MCF 10A (cell line): ENCODE measurements around the gene IRAK3. TPM values are rescaled to one million over a fixed set of nuclear protein-coding genes. Genes with fewer than 3 reads are reported as not detected.

Source experiments
- BruUV-seq: library from RNA; stranded (reverse); fragments of 400-500 nt; replicated peaks from 2 replicates; lab custom pipeline; 2021; lab: Mats Ljungman, UMichigan
- CTCF ChIA-PET: fragments of 300-600 bp; sonication (Branson Sonifier 250); formaldehyde crosslinking; extraction: SDS; loops from one replicate; lab custom pipeline; 2021; ENCODE audit warnings: antibody characterized with exemption, inconsistent platforms; lab: Yijun Ruan, JAX
- POLR2A ChIA-PET: fragments of 300-600, 350-650 bp; sonication (Branson Sonifier 250); formaldehyde crosslinking; extraction: SDS; loops from one replicate; lab custom pipeline; 2020; ENCODE audit warnings: antibody characterized with exemption, inconsistent platforms; lab: Yijun Ruan, JAX
- DNase-seq: peaks from one replicate; pipeline ENCODE4 v3.0.0-alpha.2; 2018; ENCODE audit not compliant: unreplicated experiment
- H3K27ac Mint-ChIP-seq: one replicate; pipeline ENCODE4 v1.8.0; 2022; ENCODE audit warnings: mild to moderate bottlenecking, low read depth, mixed read lengths; ENCODE audit not compliant: unreplicated experiment
- H3K27me3 Mint-ChIP-seq: one replicate; pipeline ENCODE4 v1.8.0; 2022; ENCODE audit warnings: mixed read lengths; ENCODE audit not compliant: insufficient read depth, unreplicated experiment
- H3K36me3 Mint-ChIP-seq: one replicate; pipeline ENCODE4 v1.8.0; 2022; ENCODE audit warnings: mild to moderate bottlenecking, moderate library complexity, mixed read lengths; ENCODE audit not compliant: insufficient read depth, unreplicated experiment
- H3K4me1 Mint-ChIP-seq: one replicate; pipeline ENCODE4 v1.8.0; 2022; ENCODE audit warnings: mixed read lengths; ENCODE audit not compliant: insufficient read depth, unreplicated experiment
- H3K4me3 Mint-ChIP-seq: one replicate; pipeline ENCODE4 v1.8.0; 2022; ENCODE audit warnings: mild to moderate bottlenecking, moderate library complexity, mixed read lengths; ENCODE audit not compliant: unreplicated experiment
- H3K9me3 Mint-ChIP-seq: one replicate; pipeline ENCODE4 v1.8.0; 2022; ENCODE audit warnings: mixed read lengths; ENCODE audit not compliant: unreplicated experiment
- intact Hi-C: fragments of 100-400 bp; cut with micrococcal nuclease; formaldehyde crosslinking; loops from 2 replicates; pipeline ENCODE4 v1.14.1; 2022
- total RNA-seq: library from RNA; stranded (reverse); gene quantifications from 2 replicates; pipeline ENCODE4 v1.2.3, GENCODE V29; 2022
- TF ChIP-seq, protein P1 (sequence below): fragments of 200-600 bp; IDR thresholded peaks from one replicate; pipeline ENCODE4 v1.8.0; 2022; ENCODE audit warnings: antibody characterized with exemption, mild to moderate bottlenecking; ENCODE audit not compliant: unreplicated experiment

The IRAK3 gene
- total RNA-seq, 1 experiment from 2014 or later: not detected

DNA sequence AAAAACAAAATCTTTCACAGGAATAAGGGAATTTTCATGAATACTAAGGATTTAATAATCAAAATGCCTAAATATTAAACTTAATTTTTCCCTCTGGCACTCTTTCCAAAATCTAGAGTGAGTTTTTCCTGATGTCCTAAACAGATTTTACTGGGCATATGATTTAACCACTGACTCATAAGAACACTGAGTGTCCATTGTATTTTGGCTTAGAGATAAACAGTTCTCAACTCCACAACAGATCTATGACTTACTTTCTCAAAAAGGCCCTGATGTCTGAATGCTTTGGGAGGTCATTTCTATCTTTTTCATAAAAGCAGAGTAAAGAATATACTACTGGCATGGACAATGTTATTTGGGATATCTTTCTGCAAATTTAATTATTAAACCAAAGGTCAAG is 34.2 kb upstream of the IRAK3 start:
- DNase-seq: no peak
- no peaks in the 10 kb centered on the region for H3K9me3 Mint-ChIP-seq
- no peak overlapping the region for H3K4me3 Mint-ChIP-seq
- H3K4me1 Mint-ChIP-seq: peaks cover 13% of the 10 kb centered on the region
- no TSS peak for BruUV-seq
- ChIA-PET POLR2A (no interaction called here), CTCF (no interaction called here)
- TF ChIP-seq, protein P1, sequence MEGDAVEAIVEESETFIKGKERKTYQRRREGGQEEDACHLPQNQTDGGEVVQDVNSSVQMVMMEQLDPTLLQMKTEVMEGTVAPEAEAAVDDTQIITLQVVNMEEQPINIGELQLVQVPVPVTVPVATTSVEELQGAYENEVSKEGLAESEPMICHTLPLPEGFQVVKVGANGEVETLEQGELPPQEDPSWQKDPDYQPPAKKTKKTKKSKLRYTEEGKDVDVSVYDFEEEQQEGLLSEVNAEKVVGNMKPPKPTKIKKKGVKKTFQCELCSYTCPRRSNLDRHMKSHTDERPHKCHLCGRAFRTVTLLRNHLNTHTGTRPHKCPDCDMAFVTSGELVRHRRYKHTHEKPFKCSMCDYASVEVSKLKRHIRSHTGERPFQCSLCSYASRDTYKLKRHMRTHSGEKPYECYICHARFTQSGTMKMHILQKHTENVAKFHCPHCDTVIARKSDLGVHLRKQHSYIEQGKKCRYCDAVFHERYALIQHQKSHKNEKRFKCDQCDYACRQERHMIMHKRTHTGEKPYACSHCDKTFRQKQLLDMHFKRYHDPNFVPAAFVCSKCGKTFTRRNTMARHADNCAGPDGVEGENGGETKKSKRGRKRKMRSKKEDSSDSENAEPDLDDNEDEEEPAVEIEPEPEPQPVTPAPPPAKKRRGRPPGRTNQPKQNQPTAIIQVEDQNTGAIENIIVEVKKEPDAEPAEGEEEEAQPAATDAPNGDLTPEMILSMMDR: no peak
- intact Hi-C loops: no loop called here
- no peak overlapping the region for H3K27ac Mint-ChIP-seq
- no peaks in the 10 kb centered on the region for H3K27me3 Mint-ChIP-seq
- H3K36me3 Mint-ChIP-seq: peaks cover 29% of the 10 kb centered on the region

DNA sequence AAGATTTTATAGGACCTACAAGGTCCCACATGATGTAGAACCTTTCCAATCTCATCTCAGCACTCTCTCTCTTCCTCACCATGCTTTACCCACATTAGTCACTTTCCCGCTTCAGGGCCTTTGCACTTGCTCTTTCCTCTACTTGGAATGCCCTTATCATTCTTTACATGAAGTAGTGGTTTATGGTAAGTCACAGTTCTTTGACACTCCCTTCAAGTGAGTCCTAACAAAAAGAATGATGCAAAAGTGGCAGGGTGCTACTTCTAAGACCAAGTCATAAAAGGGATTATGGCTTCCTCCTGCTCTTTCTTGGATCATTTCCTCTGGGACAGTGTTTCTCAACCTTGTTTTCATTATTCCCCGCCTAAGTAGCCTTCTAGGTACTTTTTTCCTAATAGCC is 32.4 kb upstream of the IRAK3 start:
- no peak for DNase-seq
- no peak overlapping the region for H3K4me3 Mint-ChIP-seq

DNA sequence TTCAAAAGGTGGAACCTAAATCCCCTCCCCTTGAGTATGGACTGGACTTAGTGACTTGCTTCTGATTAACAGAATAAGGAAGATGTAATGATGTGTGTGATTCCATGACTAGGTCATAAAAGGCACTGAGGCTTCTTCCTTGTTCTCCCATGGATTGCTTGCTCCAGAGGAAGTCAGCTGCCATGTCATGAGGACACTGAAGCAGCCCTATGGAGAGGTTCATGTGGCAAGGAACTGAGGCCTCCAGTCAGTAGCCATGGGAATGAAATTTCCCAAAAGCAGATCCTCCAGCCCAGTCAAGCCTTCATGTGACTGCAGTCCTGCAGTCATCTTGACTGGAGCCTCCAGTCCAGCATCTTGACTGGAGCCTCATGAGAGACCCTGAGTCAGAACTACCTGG is 29.9 kb upstream of the IRAK3 start:
- Mint-ChIP-seq H3K27me3 (no peaks in the 10 kb centered on the region), H3K4me3 (no peak overlapping the region), H3K27ac (no peak overlapping the region), H3K36me3 (peaks cover 14% of the 10 kb centered on the region), H3K9me3 (no peaks in the 10 kb centered on the region), H3K4me1 (peaks cover 13% of the 10 kb centered on the region)
- intact Hi-C loops: no loop called here
- TF ChIP-seq, protein P1: no peak
- ChIA-PET POLR2A (interaction anchor here (3.5 kb wide), 1 partner anchor 10 kb away, joined by 19 read pairs; the partner anchor contains the start of gene TMBIM4), CTCF (interaction anchor here (0.7 to 2.6 kb wide), 5 partner anchors 9 to 111 kb away, joined by 3 to 13 read pairs (median 7); partner anchors contain the start of gene TMBIM4)
- BruUV-seq: no TSS peak
- DNase-seq: no peak

More for the DNA sequence above, 32.4 kb upstream of the IRAK3 start:
- ChIA-PET POLR2A (no interaction called here), CTCF (interaction anchor here (0.7 to 1.3 kb wide), 2 partner anchors 252 to 528 kb away, joined by 3 read pairs; no protein-coding TSS in a partner anchor)
- TF ChIP-seq, protein P1: no peak
- H3K4me1 Mint-ChIP-seq: peaks cover 13% of the 10 kb centered on the region
- no peak overlapping the region for H3K27ac Mint-ChIP-seq
- H3K9me3 Mint-ChIP-seq: no peaks in the 10 kb centered on the region
- peaks cover 15% of the 10 kb centered on the region for H3K36me3 Mint-ChIP-seq
- BruUV-seq: no TSS peak
- intact Hi-C loops: no loop called here
- no peaks in the 10 kb centered on the region for H3K27me3 Mint-ChIP-seq

DNA sequence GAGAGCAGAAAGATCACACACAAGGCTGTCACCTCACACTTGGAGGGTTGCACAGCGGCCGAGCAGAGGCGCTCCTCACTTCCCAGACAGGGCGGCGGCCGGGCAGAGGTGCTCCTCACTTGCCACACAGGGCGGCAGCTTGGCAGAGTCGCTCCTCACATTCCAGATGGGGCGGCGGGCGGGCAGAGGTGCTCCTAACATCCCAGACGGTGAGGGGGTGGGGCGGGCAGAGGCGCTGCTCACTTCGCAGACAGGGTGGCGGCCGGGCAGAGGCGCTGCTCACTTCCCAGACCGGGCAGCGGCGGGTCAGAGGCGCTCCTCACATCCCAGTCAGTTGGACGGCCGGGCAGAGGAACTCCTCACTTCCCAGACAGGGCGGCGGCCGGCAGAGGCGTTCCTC is 28.3 kb upstream of the IRAK3 start:
- H3K4me3 Mint-ChIP-seq: no peak overlapping the region
- H3K36me3 Mint-ChIP-seq: peaks cover 21% of the 10 kb centered on the region
- TF ChIP-seq, protein P1: no peak
- ChIA-PET CTCF (interaction anchor here (0.9 kb wide), 1 partner anchor 9 kb away, joined by 3 read pairs; the partner anchor contains the start of gene TMBIM4), POLR2A (no interaction called here)
- no peak overlapping the region for H3K27ac Mint-ChIP-seq
- no peak for DNase-seq
- BruUV-seq: no TSS peak
- H3K4me1 Mint-ChIP-seq: peaks cover 6% of the 10 kb centered on the region
- intact Hi-C loops: no loop called here
- H3K9me3 Mint-ChIP-seq: no peaks in the 10 kb centered on the region
- H3K27me3 Mint-ChIP-seq: no peaks in the 10 kb centered on the region
